ENCODE results near the gene STRA6. TPM values are rescaled to one million over a fixed set of nuclear protein-coding genes. Genes with fewer than 3 reads are reported as not detected.

STRA6 gene
- total RNA-seq, 4 donors from 2014 or later, result 0.19 TPM; not detected in 3

DNA sequence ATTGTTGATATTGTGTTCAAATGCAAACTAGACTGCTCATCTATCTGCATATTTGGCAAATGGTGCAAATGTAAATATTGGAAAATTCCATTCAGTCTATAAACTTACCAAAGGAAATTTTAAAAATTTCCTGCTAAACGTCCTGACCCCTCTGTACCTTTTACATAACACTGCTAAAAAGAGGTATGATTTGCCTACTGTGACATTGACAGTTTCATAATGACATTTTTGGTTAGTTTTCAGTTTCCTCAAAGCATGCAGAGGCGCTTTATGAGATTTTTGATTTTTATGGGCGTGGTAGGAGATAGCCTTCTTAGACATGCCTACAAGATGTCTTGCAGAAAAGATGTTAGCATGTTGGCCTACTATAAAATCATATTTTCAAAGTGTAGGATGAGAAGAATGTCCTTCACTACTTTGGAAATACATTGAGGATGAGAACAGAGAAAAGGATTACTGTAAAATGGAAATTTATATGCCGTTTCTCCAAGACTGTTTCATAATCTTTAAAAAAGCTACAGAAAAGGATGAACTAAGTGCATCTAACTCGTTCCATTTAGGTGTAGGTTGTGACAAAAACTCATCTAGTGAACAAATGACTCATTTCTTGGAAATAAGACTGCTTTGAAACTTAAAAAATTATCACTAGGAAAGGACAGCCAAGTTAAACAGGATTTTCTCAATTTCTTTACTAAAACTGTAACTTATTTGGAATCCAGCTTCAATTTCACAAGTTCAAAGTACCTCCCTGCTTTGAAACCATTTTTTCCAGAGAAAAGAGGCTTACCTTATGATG is 43.5 kb downstream of the STRA6 start:
- ATAC-seq (ENCODE audit: low FRiP score), result no peak
- DNase-seq (ENCODE audit: low spot score), result no peak
- TF ChIP-seq, protein P1, sequence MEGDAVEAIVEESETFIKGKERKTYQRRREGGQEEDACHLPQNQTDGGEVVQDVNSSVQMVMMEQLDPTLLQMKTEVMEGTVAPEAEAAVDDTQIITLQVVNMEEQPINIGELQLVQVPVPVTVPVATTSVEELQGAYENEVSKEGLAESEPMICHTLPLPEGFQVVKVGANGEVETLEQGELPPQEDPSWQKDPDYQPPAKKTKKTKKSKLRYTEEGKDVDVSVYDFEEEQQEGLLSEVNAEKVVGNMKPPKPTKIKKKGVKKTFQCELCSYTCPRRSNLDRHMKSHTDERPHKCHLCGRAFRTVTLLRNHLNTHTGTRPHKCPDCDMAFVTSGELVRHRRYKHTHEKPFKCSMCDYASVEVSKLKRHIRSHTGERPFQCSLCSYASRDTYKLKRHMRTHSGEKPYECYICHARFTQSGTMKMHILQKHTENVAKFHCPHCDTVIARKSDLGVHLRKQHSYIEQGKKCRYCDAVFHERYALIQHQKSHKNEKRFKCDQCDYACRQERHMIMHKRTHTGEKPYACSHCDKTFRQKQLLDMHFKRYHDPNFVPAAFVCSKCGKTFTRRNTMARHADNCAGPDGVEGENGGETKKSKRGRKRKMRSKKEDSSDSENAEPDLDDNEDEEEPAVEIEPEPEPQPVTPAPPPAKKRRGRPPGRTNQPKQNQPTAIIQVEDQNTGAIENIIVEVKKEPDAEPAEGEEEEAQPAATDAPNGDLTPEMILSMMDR (IDR thresholded peaks at IDR 0.05), result no peak

DNA sequence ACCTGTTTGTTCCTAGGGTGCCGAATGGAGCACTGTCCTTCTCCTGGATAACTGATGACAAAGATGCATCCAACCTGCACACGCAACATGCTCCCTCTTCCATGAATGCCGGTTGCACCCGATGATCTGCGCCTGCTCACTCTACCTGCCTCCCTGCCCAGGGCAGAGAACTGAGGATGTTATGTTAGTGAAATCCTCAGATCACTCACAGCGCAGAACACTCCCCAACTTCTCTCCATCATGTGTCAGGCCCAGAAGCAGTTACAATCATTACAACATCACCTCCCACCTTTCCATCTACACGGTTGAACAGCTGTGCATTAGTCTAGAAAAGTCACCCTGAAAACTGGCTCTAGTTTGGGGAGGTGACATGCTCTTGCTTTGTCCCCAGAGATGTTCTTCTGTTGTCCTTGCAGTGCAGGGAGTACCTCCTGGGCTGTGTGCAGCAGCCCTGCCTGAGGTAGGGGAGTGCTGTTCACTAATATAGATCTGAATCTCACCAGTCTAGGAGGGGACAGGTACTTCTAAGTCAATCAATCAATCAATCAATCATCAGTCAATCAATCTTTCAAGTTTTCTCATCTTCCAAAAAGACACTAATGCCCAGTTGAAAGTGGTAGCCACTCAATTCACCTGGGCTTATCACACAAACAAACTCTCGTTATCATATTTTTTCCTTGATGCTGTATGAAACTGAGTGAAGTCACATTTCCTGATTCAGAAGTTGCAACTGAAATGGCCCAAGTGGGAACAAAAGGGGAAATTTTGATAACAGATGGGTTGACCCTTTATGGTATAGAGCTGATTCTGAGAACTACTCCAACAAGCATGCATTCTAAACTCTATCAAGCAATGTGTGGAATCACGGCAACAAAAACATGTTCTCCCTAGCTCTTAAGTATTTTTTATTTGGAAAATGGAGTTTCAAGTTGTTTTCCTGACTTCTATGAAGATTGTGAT is 44.4 kb downstream of the STRA6 start:
- TF ChIP-seq, protein P1 (IDR thresholded peaks at IDR 0.05), result no peak
- no peak for ATAC-seq (ENCODE audit: low FRiP score)

DNA sequence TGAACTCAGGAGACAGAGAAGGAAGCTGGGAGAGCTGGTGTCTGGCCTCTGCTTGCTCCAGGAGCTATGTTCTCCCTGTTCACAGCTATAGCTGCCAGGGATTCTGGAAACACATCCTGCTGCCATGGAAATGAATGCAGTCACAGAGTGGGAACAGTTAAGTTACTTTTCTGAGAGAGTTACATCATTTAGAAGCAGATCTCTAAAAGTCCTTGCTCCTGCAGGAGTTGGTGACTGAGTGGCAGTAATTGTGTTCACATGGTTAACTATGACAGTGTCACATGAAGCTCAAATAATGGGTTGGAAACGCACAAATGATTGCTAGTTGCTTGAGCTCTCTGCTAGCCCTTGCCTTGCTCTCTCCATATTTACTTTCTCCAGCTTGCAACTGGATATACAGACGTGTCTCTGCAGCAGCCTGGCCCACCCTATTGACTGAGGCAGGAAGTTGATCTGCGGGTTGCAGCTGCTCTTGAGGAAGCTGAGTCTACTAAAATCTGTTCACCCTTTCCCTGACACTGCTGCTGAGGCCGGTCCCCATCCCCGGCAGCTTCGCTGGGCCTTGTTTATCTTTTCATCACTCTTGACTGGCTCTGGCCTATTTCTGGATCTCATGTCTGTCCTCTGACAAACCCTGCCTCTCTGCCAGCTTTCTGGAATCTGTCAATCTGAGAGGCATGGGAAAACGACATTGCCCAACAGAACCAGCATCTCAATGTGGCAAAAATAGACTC is 45.7 kb downstream of the STRA6 start:
- no peak for DNase-seq (ENCODE audit: low spot score)
- TF ChIP-seq, protein P1 (IDR thresholded peaks at IDR 0.05), result no peak
- no peak for ATAC-seq (ENCODE audit: low FRiP score)

More for the DNA sequence above, 44.4 kb downstream of the STRA6 start:
- DNase-seq (ENCODE audit: low spot score), result no peak

DNA sequence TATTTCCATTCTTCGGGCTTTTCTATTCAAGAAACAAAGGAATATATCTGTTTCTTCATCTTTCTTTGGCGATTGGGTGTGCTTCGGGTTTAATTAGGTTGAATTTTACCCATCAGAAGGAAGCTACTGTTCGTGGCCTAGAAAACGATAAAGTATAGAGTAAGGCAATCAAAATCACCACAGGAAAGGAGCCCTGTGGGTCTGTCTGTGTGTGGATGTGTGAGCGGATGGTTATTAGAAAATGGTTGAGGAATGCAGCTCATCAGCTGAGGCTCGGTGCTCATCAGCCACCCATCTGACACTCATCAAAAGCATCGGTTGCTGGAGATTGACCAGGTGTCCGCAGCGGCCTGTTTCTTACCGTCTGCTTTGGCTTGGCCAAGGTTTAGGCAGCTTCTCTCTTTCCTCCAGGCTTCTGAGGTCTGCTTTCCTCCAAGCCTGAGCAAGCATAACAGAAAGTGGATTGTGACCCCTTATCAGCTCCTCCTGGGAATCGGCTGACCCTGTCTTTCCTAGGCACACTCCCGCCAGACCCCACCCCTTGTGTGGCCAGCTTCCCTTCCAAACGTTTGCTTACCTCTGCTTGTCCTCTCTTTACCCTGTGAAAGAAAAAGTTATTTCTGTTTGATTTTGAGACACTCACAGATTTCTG is 46.7 kb downstream of the STRA6 start:
- TF ChIP-seq, protein P1 (IDR thresholded peaks at IDR 0.05), result no peak
- ATAC-seq (ENCODE audit: low FRiP score), result no peak
- no peak for DNase-seq (ENCODE audit: low spot score)

DNA sequence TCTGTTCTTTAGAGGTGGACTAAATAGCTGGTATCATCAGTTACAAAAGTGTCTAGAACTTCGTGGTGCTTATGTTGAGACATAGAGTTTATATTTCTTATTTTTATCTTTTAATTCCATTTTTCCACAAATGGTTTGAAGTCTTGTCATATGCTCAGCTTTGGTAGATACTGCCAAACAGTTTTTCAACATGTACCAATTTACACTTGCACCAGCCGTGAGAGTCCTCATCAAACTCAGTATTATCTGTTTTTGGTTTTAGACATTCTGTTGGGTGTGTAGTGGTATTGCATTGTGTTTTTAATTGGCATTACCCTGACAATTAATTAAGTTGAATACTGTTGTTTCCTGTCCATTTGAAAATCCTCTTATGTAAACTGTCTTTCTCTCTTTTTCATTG is 55.5 kb downstream of the STRA6 start:
- ATAC-seq (ENCODE audit: low FRiP score), result no peak
- TF ChIP-seq, protein P1 (IDR thresholded peaks at IDR 0.05), result no peak
- no peak for DNase-seq (ENCODE audit: low spot score)

DNA sequence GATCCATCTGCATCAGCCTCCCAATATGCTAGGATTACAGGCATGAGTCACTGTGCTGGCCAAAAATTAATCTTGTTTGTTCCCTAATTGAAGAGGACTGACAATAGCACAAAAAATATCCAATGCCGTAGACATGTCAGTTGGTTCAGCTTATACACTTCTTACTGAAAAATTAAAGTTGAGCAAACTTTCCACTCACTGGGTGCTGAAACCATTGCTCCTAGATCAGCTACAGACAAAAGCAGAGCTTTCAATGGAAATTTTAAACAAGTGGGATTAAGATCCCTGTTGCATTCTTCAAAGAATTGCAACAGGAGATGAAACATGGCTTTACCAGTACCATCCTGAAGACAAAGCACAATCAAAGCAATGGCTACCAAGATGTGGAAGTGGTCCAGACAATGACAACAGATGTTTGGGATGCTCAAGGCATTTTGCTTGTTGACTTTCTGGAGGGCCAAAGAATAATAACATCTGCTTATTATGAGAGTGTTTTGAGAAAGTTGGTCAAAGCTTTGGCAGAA is 56.2 kb downstream of the STRA6 start:
- TF ChIP-seq, protein P1 (IDR thresholded peaks at IDR 0.05), result no peak
- DNase-seq (ENCODE audit: low spot score) (no peak), ATAC-seq (ENCODE audit: low FRiP score) (no peak)
